HG02884 (cell line): ENCODE data around the gene SUFU.

ENCODE experiments used
- ATAC-seq: cut with Tn5 transposase; IDR thresholded peaks from one replicate; pipeline ENCODE4 v1.9.1; 2021; ENCODE audit warnings: mild to moderate bottlenecking, moderate library complexity; ENCODE audit not compliant: unreplicated experiment

Gene SUFU

GRCh38 chr10:102546606-102547320 lies 43.0 kb downstream of the SUFU start:
- ATAC-seq, result no peak

GRCh38 chr10:102549549-102549948 lies 45.8 kb downstream of the SUFU start:
- ATAC-seq, result no peak

- no peak for ATAC-seq
Observed at GRCh38 chr10:102550636-102551210, 47.0 kb downstream of the SUFU start.

GRCh38 chr10:102552533-102552932 lies 48.8 kb downstream of the SUFU start:
- ATAC-seq, result no peak

GRCh38 chr10:102553771-102554170 lies 50.0 kb downstream of the SUFU start:
- no peak for ATAC-seq

- no peak for ATAC-seq
Observed at GRCh38 chr10:102554531-102554930, 50.8 kb downstream of the SUFU start.

- ATAC-seq, result no peak
Observed at GRCh38 chr10:102555781-102556328, 52.1 kb downstream of the SUFU start.

GRCh38 chr10:102557569-102557968 lies 53.8 kb downstream of the SUFU start:
- no peak for ATAC-seq

GRCh38 chr10:102559764-102560163 lies 56.0 kb downstream of the SUFU start:
- no peak for ATAC-seq

GRCh38 chr10:102564209-102564834 lies 60.5 kb downstream of the SUFU start:
- ATAC-seq, result no peak

GRCh38 chr10:102565793-102566192 lies 62.0 kb downstream of the SUFU start:
- ATAC-seq, result no peak

- ATAC-seq, result no peak
Observed at GRCh38 chr10:102578782-102579181, 75.0 kb downstream of the SUFU start.

- ATAC-seq, result no peak
Observed at GRCh38 chr10:102579328-102579727, 75.6 kb downstream of the SUFU start.

- no peak for ATAC-seq
Observed at GRCh38 chr10:102580230-102580629, 76.5 kb downstream of the SUFU start.

GRCh38 chr10:102581401-102581800 lies 77.6 kb downstream of the SUFU start:
- ATAC-seq, result no peak

GRCh38 chr10:102581981-102582580 lies 78.3 kb downstream of the SUFU start:
- ATAC-seq, result no peak

- no peak for ATAC-seq
Observed at GRCh38 chr10:102583435-102584417, 80.0 kb downstream of the SUFU start.

- no peak for ATAC-seq
Observed at GRCh38 chr10:102585026-102585425, 81.3 kb downstream of the SUFU start.

- no peak for ATAC-seq
Observed at GRCh38 chr10:102586858-102587257, 83.1 kb downstream of the SUFU start.

GRCh38 chr10:102588875-102589274 lies 85.1 kb downstream of the SUFU start:
- ATAC-seq, result no peak
